ENCODE results near the gene B3GAT3.
"Not testable (repeated sequence)": the region's sequence is repeated elsewhere in the genome, so short reads cannot be mapped to it uniquely, and the experiment has no call there.

The B3GAT3 gene

GRCh38 chr11:62621567-62622470 is at the start of gene B3GAT3:
TSS of gene B3GAT3 (minus strand) at chr11:62621986. CDS start at chr11:62621947, 39 bp downstream.
- peak; percentile 99 for DNase-seq

DNA sequence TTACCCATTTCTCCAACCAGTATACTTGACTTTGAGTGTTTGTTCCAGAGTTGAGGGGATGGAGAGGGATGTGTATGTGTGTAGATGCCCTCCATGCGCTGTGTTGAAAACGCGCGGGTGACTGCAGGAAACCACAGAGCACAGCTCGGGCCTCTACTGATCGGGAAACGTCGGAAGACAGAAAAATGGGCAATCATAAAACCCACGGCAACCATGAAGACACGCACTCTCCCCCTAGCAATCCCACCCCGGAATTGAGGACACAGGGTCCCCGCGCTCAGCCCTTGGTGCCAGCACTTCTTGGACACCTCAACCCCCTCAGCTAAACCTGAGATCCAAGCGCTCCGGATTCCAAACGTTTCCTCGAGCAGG is 49.4 kb upstream of the B3GAT3 start:
- no peak for DNase-seq

GRCh38 chr11:62669420-62670161 is 47.8 kb upstream of the B3GAT3 start:
- DNase-seq, result no peak

DNA sequence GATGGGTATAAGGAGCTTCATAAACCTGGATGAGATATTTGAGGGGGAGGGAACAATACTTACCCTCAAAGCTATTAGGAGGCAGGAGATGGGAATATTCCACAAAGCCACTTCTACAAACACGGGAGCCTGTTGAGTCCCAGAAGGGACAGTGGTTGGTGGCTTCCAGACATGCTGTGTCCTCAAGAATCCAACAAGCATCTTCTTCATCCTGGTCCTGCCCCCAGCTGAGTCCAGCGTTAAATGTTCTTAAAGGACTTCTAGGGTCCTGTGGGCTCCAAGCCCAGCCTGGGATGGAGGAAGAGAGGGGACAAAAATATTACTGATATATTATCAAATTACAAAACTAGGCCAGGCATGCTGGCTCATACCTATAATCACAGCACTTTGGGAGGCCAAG is 45.7 kb upstream of the B3GAT3 start:
- DNase-seq, result no peak

- no peak for DNase-seq
Measured at GRCh38 chr11:62666259-62666926, 44.6 kb upstream of the B3GAT3 start.

DNA sequence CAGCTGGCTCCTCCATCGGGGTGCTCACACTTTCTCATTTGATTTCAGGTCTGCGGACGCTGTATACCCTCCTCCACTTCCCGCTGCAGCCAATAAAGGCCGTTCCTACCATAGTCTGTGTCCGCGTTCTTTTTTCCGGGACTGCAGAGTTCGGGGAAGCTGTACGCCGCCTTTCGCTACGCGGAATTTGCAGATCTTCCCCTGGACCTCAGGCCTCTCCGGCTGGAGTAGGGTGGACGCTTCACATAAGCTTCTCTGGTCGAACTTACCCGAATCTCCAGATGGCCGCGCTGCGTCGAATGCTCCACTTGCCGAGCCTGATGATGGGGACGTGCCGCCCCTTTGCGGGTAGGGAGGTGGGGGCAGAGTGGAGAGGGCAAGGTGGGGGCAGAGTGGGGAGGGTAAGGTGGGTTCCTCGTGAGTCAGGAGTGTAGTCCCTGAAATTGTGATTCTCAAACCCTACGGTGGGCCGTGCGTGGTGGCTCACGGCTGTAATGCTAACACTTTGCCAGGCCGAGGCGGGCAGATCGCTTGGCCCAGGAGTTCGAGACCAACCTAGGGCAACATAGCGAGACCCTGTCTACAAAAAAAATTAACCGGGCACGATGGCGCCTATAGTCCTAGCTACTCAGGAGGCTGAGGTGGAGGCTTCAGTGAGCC is 43.9 kb upstream of the B3GAT3 start:
- DNase-seq, result peak; percentile 57

GRCh38 chr11:62665075-62665598 is 43.4 kb upstream of the B3GAT3 start, which contains the start of the genes C11orf98 and CSKMT:
TSS of gene C11orf98 (minus strand) at chr11:62665210. CDS start at chr11:62665169, 41 bp downstream.
TSS of gene CSKMT (plus strand) at chr11:62665312. CDS start at chr11:62665880, 568 bp downstream.
- DNase-seq, result peak; percentile 95

DNA sequence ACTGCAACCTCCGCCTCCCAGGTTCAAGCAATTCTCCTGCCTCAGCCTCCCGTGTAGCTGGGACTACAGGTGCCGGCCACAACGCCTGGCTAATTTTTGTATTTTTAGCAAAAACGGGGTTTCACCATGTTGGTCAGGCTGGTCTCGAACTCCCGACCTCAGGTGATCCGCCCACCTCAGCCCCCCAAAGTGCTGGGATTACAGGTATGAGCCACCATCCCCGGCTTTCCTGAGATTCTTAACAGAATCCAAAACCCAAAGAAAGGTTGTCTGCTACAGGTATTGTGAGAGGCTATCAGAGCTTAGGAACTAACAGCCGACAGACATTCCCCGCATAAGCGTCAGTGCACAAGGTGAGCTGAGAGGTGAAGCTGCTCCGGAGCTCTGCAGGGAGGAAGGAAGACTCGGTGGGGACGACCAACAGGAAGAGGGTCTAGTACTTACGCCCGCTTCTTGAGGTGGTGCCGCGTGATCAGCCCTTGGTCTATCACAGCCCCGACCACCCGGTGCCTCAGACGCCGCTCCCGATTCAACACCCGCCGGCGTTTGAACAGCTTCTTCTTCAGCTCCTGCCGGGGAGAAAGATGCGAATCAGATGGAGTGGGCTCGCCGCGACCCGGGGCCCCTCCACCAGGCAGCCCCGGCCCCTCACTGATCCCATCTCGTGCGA is 42.8 kb upstream of the B3GAT3 start:
- DNase-seq, result peak; percentile 62

- DNase-seq, result no peak
Measured at GRCh38 chr11:62656796-62657429, 35.1 kb upstream of the B3GAT3 start.

DNA sequence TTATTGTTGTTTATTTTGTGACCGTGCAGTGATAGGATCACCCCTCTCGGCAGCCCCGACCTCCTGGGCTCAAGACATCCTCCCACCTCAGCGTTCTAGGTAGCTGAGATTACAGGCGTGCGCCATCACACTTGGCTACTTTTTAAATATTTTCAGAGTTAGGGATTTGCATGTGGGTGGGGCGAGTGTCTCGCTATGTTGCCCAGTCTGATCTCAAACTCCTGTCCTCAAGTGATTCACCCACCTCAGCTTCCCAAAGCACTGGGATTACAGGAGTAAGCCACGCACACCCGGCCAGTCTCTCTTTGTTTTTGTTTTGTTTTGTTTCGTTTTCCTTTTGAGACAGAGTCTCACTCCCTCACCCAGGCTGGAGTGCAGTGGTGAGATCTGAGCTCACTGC is 32.5 kb upstream of the B3GAT3 start:
- DNase-seq, result no peak

GRCh38 chr11:62652161-62653006 is 30.6 kb upstream of the B3GAT3 start:
- no peak for DNase-seq

- DNase-seq, result not testable (repeated sequence)
Measured at GRCh38 chr11:62650283-62650682, 28.5 kb upstream of the B3GAT3 start.

GRCh38 chr11:62649486-62649885 is 27.7 kb upstream of the B3GAT3 start:
- no peak for DNase-seq

DNA sequence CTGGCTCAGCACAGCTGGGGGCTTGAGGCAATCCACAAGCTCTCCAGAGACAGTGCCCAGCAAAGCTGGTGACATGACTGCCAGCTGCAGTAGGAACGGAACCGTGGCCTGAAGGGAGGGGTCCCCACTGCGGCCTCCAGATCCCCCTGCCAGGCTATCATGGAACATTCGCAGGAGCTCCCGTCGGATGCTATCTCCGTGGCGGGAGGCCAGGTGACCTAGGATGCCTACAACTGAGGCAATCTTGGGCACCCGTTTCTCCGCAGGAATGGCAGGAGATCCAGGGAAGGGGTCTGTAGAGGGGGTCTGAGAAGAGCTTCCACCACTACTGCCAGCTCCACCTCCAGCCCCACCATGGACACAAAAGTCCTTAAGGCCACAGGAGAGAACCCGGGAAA is 27.2 kb upstream of the B3GAT3 start:
- no peak for DNase-seq

DNA sequence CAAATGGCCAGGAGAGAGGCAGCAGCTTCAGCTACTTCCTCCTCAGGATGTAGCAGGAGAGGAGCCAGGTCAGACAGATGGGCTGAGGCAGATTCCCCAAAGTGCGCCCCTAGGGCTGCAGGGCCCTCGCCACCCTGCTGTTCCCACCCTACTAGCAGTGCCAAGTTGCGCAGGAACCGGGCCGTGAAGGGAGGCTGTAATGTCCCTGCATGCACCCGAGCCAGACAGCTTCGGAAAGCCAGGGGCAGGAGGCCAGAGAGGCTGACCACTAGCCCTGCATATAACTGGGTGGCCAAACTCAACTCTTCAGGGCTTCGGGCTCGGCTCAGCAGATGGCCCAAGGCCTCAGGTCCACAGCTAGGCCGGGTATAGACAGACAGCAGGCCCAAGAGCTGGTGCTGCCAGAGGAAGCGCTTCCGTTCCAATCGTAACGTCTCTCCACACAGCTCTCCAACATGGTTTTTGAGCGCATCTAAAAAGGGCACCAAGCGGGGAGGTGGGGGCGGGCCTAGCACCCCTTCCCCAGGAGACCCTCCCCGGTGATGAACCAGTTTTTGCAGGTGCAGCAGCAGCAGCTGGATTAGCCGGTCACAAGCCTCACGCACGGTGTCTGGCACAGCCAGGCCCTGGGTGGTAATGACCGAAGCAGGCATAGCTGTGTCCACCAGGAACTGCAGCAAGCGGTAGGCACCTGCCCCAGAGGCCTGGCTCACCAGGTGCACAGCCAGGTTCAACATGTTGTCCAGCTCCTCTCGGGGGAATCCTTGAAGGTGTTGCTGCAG is 26.6 kb upstream of the B3GAT3 start:
- no peak for DNase-seq

DNA sequence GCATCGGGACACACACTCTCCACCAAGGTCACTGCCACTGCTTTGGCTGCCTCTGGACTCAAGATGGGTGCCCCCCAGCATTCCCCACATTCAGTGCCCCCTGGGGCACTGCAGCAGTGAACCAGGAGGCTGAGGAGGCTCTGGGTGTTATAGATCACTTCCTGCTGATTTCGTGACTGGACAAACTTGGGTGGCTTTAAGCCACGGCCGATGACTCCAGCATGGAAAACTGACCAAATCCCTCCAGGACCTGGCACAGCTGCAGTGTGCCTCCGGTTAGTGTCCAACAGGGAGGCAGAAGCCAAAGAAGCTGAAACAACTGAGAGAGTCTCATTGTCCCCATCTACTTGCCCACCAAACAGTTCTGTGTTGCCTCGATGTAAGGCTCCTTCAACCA is 25.8 kb upstream of the B3GAT3 start:
- no peak for DNase-seq

DNA sequence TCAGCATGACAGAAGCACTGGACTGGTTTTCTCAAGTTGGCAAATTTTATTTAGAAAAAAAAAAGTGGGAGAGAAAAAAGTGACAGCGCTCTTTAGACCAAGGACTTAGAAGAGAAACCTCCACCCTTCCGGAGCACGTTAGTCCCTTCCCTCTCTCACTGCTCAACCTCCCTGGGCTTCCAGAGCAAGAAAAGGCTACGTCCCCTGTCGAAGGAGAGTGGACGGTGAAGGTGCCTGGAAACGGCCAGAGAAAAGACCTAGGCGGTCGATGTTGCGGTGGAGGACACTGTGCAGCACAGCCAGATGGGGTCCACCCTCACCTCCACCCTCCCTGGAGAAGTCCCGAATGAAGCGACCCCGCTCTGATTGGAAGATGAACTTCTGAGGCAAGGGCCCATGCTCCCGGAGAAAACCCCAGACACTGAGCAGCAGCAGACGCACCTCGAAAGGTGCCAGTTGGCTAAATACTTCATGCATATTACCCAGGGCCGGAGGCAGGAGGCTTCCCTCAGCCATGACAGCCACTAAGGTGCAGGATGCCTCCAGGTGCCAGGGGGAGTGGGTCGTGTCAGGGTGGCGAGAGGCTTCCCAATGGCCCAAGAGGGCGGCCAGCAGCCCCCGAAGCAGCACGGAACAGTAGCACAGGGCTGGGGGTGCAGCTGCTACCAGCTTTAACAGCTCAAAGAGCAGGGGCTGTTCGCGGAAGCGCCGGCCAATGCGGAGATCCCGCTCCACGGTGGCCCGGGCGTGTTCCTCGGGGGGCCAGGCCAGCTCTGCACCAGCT is 25.2 kb upstream of the B3GAT3 start:
- no peak for DNase-seq

GRCh38 chr11:62645946-62646824 is 24.4 kb upstream of the B3GAT3 start, which contains the start of gene GANAB:
TSS of gene GANAB (minus strand) at chr11:62646613. CDS start at chr11:62646599, 14 bp downstream.
- DNase-seq, result peak; percentile 99

Measured in NCI-H345 (cell line).